Measurements from ENCODE around the gene FITM1. TPM values are rescaled to one million over a fixed set of nuclear protein-coding genes. Genes with fewer than 3 reads are reported as not detected.
A peak's percentile ranks its signal among the peaks of the same experiment; 100 is the strongest.

Gene FITM1
- total RNA-seq, 1 experiment from 2014 or later: 0.72 TPM

DNA sequence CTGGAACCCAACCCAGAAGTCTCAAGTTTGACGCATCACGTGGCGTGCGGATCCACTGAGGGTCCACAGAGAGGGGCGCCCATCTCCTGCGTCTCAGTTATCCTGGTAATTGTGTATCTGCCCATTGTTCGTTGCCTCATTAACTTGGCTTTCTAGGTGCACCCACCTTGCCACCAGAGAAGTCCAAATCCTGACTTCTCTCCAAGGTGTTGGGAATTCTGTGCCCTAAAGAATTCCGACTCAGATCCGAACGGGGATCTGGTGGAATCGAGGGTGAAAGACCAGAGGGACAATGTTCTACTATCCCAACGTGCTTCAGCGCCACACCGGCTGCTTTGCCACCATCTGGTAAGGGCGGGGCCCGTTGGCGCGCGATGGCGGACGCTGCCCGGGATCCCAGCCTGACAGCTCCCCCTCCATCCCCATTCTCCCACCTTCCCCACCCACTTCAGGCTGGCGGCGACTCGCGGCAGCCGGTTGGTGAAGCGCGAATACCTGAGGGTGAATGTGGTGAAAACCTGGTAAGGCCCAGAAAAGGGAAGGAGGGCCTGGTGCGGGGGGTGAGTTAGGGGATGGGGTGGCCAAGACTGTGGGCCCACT is 41.9 kb downstream of the FITM1 start:
- no peak overlapping the region for H2BK20ac ChIP-seq (ENCODE audit: low read depth, low read length, poor library complexity, severe bottlenecking)
- no peak overlapping the region for H3T11ph ChIP-seq (ENCODE audit: low read length)
- H3K4ac ChIP-seq (ENCODE audit: low read depth, low read length): no peak overlapping the region
- H4K5ac ChIP-seq (ENCODE audit: insufficient read length, low read depth, low read length): no peak overlapping the region
- TF ChIP-seq, protein P1, sequence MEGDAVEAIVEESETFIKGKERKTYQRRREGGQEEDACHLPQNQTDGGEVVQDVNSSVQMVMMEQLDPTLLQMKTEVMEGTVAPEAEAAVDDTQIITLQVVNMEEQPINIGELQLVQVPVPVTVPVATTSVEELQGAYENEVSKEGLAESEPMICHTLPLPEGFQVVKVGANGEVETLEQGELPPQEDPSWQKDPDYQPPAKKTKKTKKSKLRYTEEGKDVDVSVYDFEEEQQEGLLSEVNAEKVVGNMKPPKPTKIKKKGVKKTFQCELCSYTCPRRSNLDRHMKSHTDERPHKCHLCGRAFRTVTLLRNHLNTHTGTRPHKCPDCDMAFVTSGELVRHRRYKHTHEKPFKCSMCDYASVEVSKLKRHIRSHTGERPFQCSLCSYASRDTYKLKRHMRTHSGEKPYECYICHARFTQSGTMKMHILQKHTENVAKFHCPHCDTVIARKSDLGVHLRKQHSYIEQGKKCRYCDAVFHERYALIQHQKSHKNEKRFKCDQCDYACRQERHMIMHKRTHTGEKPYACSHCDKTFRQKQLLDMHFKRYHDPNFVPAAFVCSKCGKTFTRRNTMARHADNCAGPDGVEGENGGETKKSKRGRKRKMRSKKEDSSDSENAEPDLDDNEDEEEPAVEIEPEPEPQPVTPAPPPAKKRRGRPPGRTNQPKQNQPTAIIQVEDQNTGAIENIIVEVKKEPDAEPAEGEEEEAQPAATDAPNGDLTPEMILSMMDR (conservative IDR thresholded peaks at IDR 0.05): no peak
- H4K91ac ChIP-seq (ENCODE audit: insufficient read length, low read depth, low read length): no peak overlapping the region
- H2AK5ac ChIP-seq (ENCODE audit: insufficient read length, low read length): no peak overlapping the region
- H3K14ac ChIP-seq (ENCODE audit: insufficient read depth, low read length): no peak overlapping the region
- peaks cover 6 to 25% (median 23%) of the 10 kb centered on the region in 3 experiments; a peak in 6 of 7 replicates for H3K36me3 Mint-ChIP-seq (ENCODE audit: insufficient read depth in 1 of 3, low read depth in 3 of 3)
- H3K9me3 Mint-ChIP-seq: no peaks in the 10 kb centered on the region; a peak in 1 of 5 replicates
- no peaks in the 10 kb centered on the region for H4K20me1 ChIP-seq (ENCODE audit: control insufficient read depth, insufficient read depth, insufficient read length)
- H3K56ac ChIP-seq (ENCODE audit: insufficient read length, low read depth, low read length): no peak overlapping the region
- H2AFZ ChIP-seq (ENCODE audit: low read length): no peak overlapping the region
- no peak overlapping the region for H3K23ac ChIP-seq (ENCODE audit: insufficient read length, low read depth, low read length)
- H3K4me3 Mint-ChIP-seq: peak overlapping the region; percentile 75 to 80
- H3K27me3 Mint-ChIP-seq (ENCODE audit: low read depth): no peaks in the 10 kb centered on the region; the same call in 1 of the 2 replicates
- DNase-seq: peak; percentile 39
- H3K4me1 ChIP-seq (ENCODE audit: insufficient read depth, low read length): no peaks in the 10 kb centered on the region
- no peak overlapping the region for H2BK15ac ChIP-seq (ENCODE audit: low read depth, low read length)
- H3K4me1 Mint-ChIP-seq: peaks cover 5 to 13% of the 10 kb centered on the region in 2 experiments; a peak in 3 of 4 replicates
- no peak overlapping the region for H2BK120ac ChIP-seq (ENCODE audit: low read depth, low read length, poor library complexity, severe bottlenecking)
- H3K27ac ChIP-seq (ENCODE audit: insufficient read length, low read depth, low read length): no peak overlapping the region
- WGBS (ENCODE audit: extremely low coverage, insufficient read length, low lambda C conversion rate): no CpG with 5 or more reads among the region's 30 CpGs
- peak overlapping the region in 1 of 3 experiments; percentile 35; a peak in 1 of 7 replicates for H3K27ac Mint-ChIP-seq
- H4K8ac ChIP-seq (replicated peaks; ENCODE audit: insufficient read length, low read depth, low read length): no peak overlapping the region
- no peak overlapping the region for H2BK5ac ChIP-seq (ENCODE audit: insufficient read length, low read length)
- peak overlapping the region; percentile 48 for H3K4me2 ChIP-seq (ENCODE audit: insufficient read depth, insufficient read length, low read length)
- no peaks in the 10 kb centered on the region for H3K9me3 ChIP-seq (ENCODE audit: control insufficient read depth, low read depth, low read length)
- H3K18ac ChIP-seq (ENCODE audit: insufficient read length, low read depth, low read length): no peak overlapping the region
- H3K79me2 ChIP-seq (ENCODE audit: insufficient read depth, low read length): no peaks in the 10 kb centered on the region
- H2BK12ac ChIP-seq (ENCODE audit: insufficient read length, low read depth, low read length): no peak overlapping the region
- H3K23me2 ChIP-seq (ENCODE audit: insufficient read length, low read depth, low read length, poor library complexity, severe bottlenecking): peaks cover 10% of the 10 kb centered on the region
- H3K79me1 ChIP-seq (ENCODE audit: insufficient read depth, low read depth, low read length, poor library complexity, severe bottlenecking): no peaks in the 10 kb centered on the region
- H3K27me3 ChIP-seq (ENCODE audit: insufficient read depth, low read length): no peaks in the 10 kb centered on the region
- peak overlapping the region; percentile 3 for H3K9ac ChIP-seq (ENCODE audit: extremely low read depth, insufficient read length, low read length)

Data from H9 (cell line).